MM.1S (cell line): ENCODE measurements around the gene ITLN1.

ENCODE experiments used
- DNase-seq: peaks from one replicate; pipeline ENCODE4 v3.0.0-alpha.2; 2015
- H2AFZ ChIP-seq: fragments of 300-600 bp; sonication (generic); 2 replicates; pipeline ENCODE4 v1.6.0; 2016; ENCODE audit warnings: antibody characterized with exemption, low read length
- H3F3A ChIP-seq: fragments of 300-600 bp; sonication (generic); 2 replicates; pipeline ENCODE4 v1.6.1; 2016; ENCODE audit warnings: mild to moderate bottlenecking, antibody characterized with exemption, low read length, moderate library complexity, mixed read lengths; ENCODE audit not compliant: insufficient read depth
- H3K27ac ChIP-seq: fragments of 300-600 bp; sonication (generic); 2 replicates; pipeline ENCODE4 v1.5.1; 2016; ENCODE audit warnings: mild to moderate bottlenecking, low read length
- H3K27me3 ChIP-seq: fragments of 300-600 bp; sonication (generic); replicated peaks from 2 replicates; pipeline ENCODE4 v1.6.0; 2016; ENCODE audit warnings: low read length; ENCODE audit not compliant: insufficient read depth
- H3K36me3 ChIP-seq: fragments of 300-600 bp; sonication (generic); replicated peaks from 2 replicates; pipeline ENCODE4 v1.6.1; 2016; ENCODE audit warnings: mild to moderate bottlenecking, low read length, mixed read lengths; ENCODE audit not compliant: insufficient read depth
- H3K4me1 ChIP-seq: fragments of 300-600 bp; sonication (generic); 2 replicates; pipeline ENCODE4 v1.6.1; 2016; ENCODE audit warnings: low read length, mixed read lengths
- H3K4me2 ChIP-seq: fragments of 300-600 bp; sonication (generic); 2 replicates; pipeline ENCODE4 v1.6.0; 2016; ENCODE audit warnings: low read depth, low read length
- H3K4me3 ChIP-seq: fragments of 300-600 bp; sonication (generic); 2 replicates; pipeline ENCODE4 v1.5.1; 2016; ENCODE audit warnings: low read length, mixed read lengths
- H3K79me2 ChIP-seq: fragments of 300-600 bp; sonication (generic); 2 replicates; pipeline ENCODE4 v1.6.1; 2016; ENCODE audit warnings: mixed run types, low read length, mixed read lengths
- H3K9ac ChIP-seq: fragments of 300-600 bp; sonication (generic); 2 replicates; pipeline ENCODE4 v1.6.1; 2016; ENCODE audit warnings: low read length, mixed read lengths
- H3K9me2 ChIP-seq: fragments of 300-600 bp; sonication (generic); replicated peaks from 2 replicates; pipeline ENCODE4 v1.6.1; 2016; ENCODE audit warnings: mild to moderate bottlenecking, low read length, mixed read lengths; ENCODE audit not compliant: insufficient read depth
- H3K9me3 ChIP-seq: fragments of 300-600 bp; sonication (generic); replicated peaks from 2 replicates; pipeline ENCODE4 v1.6.1; 2016; ENCODE audit warnings: mild to moderate bottlenecking, low read length, mixed read lengths; ENCODE audit not compliant: insufficient read depth
- H4K20me1 ChIP-seq: fragments of 300-600 bp; sonication (generic); 2 replicates; pipeline ENCODE4 v1.6.1; 2016; ENCODE audit warnings: mild to moderate bottlenecking, low read length, moderate library complexity, mixed read lengths; ENCODE audit not compliant: insufficient read depth
- CTCF ChIP-seq: fragments of 300-600 bp; sonication (generic); IDR thresholded peaks from 2 replicates; pipeline ENCODE4 v1.5.1; 2016; ENCODE audit warnings: antibody characterized with exemption, low read length, mixed read lengths
- EZH2 ChIP-seq: fragments of 300-600 bp; sonication (generic); optimal IDR thresholded peaks from 2 replicates; pipeline ENCODE3; 2017; ENCODE audit warnings: low read depth, mild to moderate bottlenecking, antibody characterized with exemption, low read length, mixed read lengths
- EZH2phosphoT487 ChIP-seq: fragments of 300-600 bp; sonication (generic); IDR thresholded peaks from 2 replicates; pipeline ENCODE4 v1.6.1; 2018; ENCODE audit warnings: antibody characterized with exemption, low read length

The ITLN1 gene

GRCh38 chr1:160836981-160837557, 47.9 kb downstream of the ITLN1 start:
- H3K9ac ChIP-seq = no peak overlapping the region

GRCh38 chr1:160836561-160836960, 48.4 kb downstream of the ITLN1 start:
- Histone ChIP-seq H2AFZ (peak overlapping the region; percentile 21), H3K9ac (no peak overlapping the region), H3K4me2 (no peak overlapping the region), H3K9me2 (no peaks in the 10 kb centered on the region), H3K36me3 (no peaks in the 10 kb centered on the region), H3K4me1 (peaks cover 26% of the 10 kb centered on the region), H3K9me3 (no peaks in the 10 kb centered on the region), H3K27me3 (no peaks in the 10 kb centered on the region), H3K79me2 (no peaks in the 10 kb centered on the region), H3K4me3 (no peak overlapping the region), H3F3A (peaks cover 7% of the 10 kb centered on the region; the same call in 1 of the 2 replicates), H3K27ac (peak overlapping the region; percentile 28; the same call in 1 of the 2 replicates), H4K20me1 (no peaks in the 10 kb centered on the region)
- no peak for DNase-seq
- TF ChIP-seq EZH2phosphoT487 = no peak
- TF ChIP-seq EZH2 = no peak
- no peak for TF ChIP-seq CTCF

More at GRCh38 chr1:160836981-160837557, 47.9 kb downstream of the ITLN1 start:
- peaks cover 31% of the 10 kb centered on the region for H3K4me1 ChIP-seq
- H3K4me2 ChIP-seq = no peak overlapping the region
- peaks cover 6% of the 10 kb centered on the region; the same call in 1 of the 2 replicates for H3F3A ChIP-seq
- no peak for TF ChIP-seq EZH2phosphoT487
- no peak for TF ChIP-seq EZH2
- TF ChIP-seq CTCF = no peak
- no peaks in the 10 kb centered on the region for H3K27me3 ChIP-seq
- no peaks in the 10 kb centered on the region for H3K79me2 ChIP-seq
- H2AFZ ChIP-seq = peak overlapping the region; percentile 21
- H3K9me2 ChIP-seq = no peaks in the 10 kb centered on the region
- peak; percentile 52 for DNase-seq
- H3K36me3 ChIP-seq = no peaks in the 10 kb centered on the region
- H4K20me1 ChIP-seq = no peaks in the 10 kb centered on the region
- H3K27ac ChIP-seq = peak overlapping the region; percentile 28; the same call in 1 of the 2 replicates
- H3K4me3 ChIP-seq = no peak overlapping the region
- H3K9me3 ChIP-seq = no peaks in the 10 kb centered on the region

GRCh38 chr1:160835751-160836150, 49.2 kb downstream of the ITLN1 start:
- DNase-seq = no peak
- Histone ChIP-seq H4K20me1 (no peaks in the 10 kb centered on the region), H3K9me2 (no peaks in the 10 kb centered on the region), H3K27ac (no peak overlapping the region), H3K27me3 (no peaks in the 10 kb centered on the region), H3K36me3 (no peaks in the 10 kb centered on the region), H2AFZ (no peak overlapping the region), H3K4me2 (no peak overlapping the region), H3K79me2 (no peaks in the 10 kb centered on the region), H3K9ac (no peak overlapping the region), H3K9me3 (no peaks in the 10 kb centered on the region), H3K4me3 (no peak overlapping the region), H3K4me1 (peaks cover 26% of the 10 kb centered on the region), H3F3A (peaks cover 9% of the 10 kb centered on the region; the same call in 1 of the 2 replicates)
- no peak for TF ChIP-seq CTCF
- TF ChIP-seq EZH2 = no peak
- TF ChIP-seq EZH2phosphoT487 = no peak
